HUES64 (cell line): Measurements from ENCODE around the gene TMX1.
"Not testable (repeated sequence)": the region's sequence is repeated elsewhere in the genome, so short reads cannot be mapped to it uniquely, and the experiment has no call there.

Experiments used
- H3K27ac ChIP-seq: 2 replicates; pipeline ENCODE4 v1.7.0; 2013; ENCODE audit warnings: low read depth, low read length, inconsistent platforms
- H3K27me3 ChIP-seq: 2 replicates; pipeline ENCODE4 v1.6.1; 2013; ENCODE audit warnings: mild to moderate bottlenecking, low read length; ENCODE audit not compliant: insufficient read depth
- H3K36me3 ChIP-seq: 2 replicates; pipeline ENCODE4 v1.6.1; 2013; ENCODE audit warnings: mild to moderate bottlenecking, low read length; ENCODE audit not compliant: insufficient read depth
- H3K4me1 ChIP-seq: 2 replicates; pipeline ENCODE4 v1.6.1; 2013; ENCODE audit warnings: mild to moderate bottlenecking, low read length, moderate library complexity; ENCODE audit not compliant: insufficient read depth
- H3K4me3 ChIP-seq: 2 replicates; pipeline ENCODE4 v1.5.1; 2013; ENCODE audit warnings: mild to moderate bottlenecking, low read length, moderate library complexity
- H3K9ac ChIP-seq: 2 replicates; pipeline ENCODE4 v1.6.1; 2013; ENCODE audit warnings: mild to moderate bottlenecking, low read depth, low read length
- H3K9me3 ChIP-seq: 2 replicates; pipeline ENCODE4 v1.6.1; 2013; ENCODE audit warnings: low read depth, low read length; ENCODE audit not compliant: insufficient read depth
- WGBS: fragments of 150-250, 120-280 bp; methylation state at CpG from one replicate; pipeline ENCODE4 v1.1.7; 2013; ENCODE audit warnings: missing lambda C conversion rate; 5-methylcytosine and 5-hydroxymethylcytosine counted together

The TMX1 gene

GRCh38 chr14:51216602-51217001 lies 23.4 kb upstream of the TMX1 start:
- WGBS, result 100% methylated on average over 1 of the region's 1 CpG
- H3K9ac ChIP-seq, result no peak overlapping the region
- 0 out of 2 replicates have a peak, but pooled peaks cover under 1% of the 10 kb centered on the region for H3K9me3 ChIP-seq
- H3K4me1 ChIP-seq, result no peaks in the 10 kb centered on the region
- no peaks in the 10 kb centered on the region for H3K27me3 ChIP-seq
- no peak overlapping the region for H3K27ac ChIP-seq
- no peaks in the 10 kb centered on the region for H3K36me3 ChIP-seq
- H3K4me3 ChIP-seq, result no peak overlapping the region

DNA sequence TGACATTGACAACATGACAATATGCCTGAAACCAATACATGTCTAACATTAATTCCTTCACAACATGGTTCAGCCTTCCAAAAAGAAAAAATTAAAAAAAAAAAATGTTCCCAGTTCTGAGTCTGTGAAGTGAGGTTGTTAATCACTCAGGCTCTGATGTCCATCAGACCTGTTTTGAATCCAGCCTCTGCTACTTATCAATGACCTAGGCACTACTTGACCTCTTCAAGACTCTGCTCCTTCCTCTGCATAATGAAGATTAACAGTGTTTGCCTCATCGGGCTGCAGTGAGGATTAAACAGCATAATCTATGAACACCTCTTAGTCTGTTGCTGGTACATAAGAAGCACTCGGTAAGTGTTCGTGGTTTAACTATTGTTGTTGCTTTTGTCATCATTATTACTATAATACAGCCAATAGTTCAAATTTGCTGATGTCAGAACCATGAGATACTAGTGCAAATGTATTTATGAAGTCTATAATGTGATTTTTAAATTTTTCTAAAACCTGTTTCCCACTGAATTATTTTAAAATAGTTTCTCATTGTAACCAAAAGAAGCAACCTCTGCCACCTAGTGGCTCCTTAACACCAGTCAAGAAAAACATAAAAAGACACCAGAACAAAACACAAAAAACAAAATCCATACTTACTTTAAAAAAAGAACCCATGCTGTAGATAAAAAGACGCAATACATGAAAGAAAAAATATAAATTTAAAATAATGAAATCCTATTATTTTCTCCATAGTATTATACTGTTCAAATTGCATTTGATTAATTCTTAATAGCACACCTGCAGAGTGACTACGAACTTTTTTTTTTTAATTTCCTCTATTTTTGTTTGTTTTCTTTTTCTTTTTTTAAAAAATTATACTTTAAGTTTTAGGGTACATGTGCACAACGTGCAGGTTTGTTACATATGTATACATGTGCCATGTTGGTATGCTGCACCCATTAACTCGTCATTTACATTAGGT lies 20.3 kb upstream of the TMX1 start:
- H3K4me3 ChIP-seq, result no peak overlapping the region
- no peak overlapping the region for H3K27ac ChIP-seq
- H3K27me3 ChIP-seq, result no peaks in the 10 kb centered on the region
- no peaks in the 10 kb centered on the region for H3K4me1 ChIP-seq
- no peaks in the 10 kb centered on the region for H3K36me3 ChIP-seq
- peaks cover 11% of the 10 kb centered on the region; the same call in 1 of the 2 replicates for H3K9me3 ChIP-seq
- 71% methylated on average over 1 of the region's 7 CpGs for WGBS
- no peak overlapping the region for H3K9ac ChIP-seq

DNA sequence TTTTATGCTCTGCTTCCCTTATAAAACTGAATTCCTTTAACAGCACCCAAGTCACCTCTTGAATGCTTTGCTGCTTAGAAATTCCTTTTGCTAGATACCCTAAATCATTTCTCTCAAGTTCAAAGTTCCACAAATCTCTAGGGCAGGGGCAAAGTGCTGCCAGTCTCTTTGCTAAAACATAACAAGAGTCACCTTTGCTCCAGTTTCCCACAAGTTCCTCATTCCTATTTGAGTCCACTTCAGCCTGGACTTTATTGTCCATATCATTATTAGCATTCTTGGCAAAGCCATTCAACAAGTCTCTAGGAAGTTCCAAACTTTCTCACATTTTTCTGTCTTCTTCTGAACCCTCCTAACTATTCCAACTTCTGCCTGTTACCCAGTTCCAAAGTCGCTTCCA lies 16.6 kb upstream of the TMX1 start:
- 94% methylated on average over 1 of the region's 1 CpG for WGBS
- H3K9ac ChIP-seq, H3K27me3 ChIP-seq, H3K27ac ChIP-seq, H3K36me3 ChIP-seq, H3K4me3 ChIP-seq, H3K4me1 ChIP-seq: not testable (repeated sequence)
- H3K9me3 ChIP-seq, result peaks cover 11% of the 10 kb centered on the region; the same call in 1 of the 2 replicates

DNA sequence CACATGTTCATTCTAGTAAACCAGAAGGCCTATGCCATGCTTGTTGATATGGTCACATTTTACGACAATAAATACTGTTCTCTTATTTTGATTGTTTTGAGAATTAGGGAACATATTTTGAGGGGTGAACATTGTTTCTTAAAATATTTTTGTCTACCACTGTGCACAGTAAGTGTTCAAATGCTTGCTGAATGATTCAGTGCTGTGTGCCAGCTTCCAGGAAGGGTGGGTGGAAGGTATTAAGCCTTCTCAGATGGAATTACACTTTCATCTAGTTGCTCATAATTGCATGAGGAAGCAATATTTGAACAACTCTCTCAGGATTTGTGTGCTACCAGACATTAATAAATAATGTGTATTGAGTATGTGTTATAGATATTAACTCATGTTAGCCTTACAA lies 15.5 kb upstream of the TMX1 start:
- 95% methylated on average over 1 of the region's 1 CpG for WGBS
- peaks cover 11% of the 10 kb centered on the region; the same call in 1 of the 2 replicates for H3K9me3 ChIP-seq
- H3K36me3 ChIP-seq, result no peaks in the 10 kb centered on the region
- H3K4me3 ChIP-seq, result no peak overlapping the region
- H3K4me1 ChIP-seq, result no peaks in the 10 kb centered on the region
- H3K9ac ChIP-seq, result no peak overlapping the region
- H3K27ac ChIP-seq, result no peak overlapping the region
- no peaks in the 10 kb centered on the region for H3K27me3 ChIP-seq

- Histone ChIP-seq H3K36me3 (no peaks in the 10 kb centered on the region), H3K9me3 (peaks cover 11% of the 10 kb centered on the region; the same call in 1 of the 2 replicates), H3K27me3 (no peaks in the 10 kb centered on the region), H3K9ac (no peak overlapping the region), H3K4me1 (no peaks in the 10 kb centered on the region), H3K27ac (no peak overlapping the region), H3K4me3 (no peak overlapping the region)
- WGBS, result 89% methylated on average over 2 of the region's 2 CpGs
These were observed 14.3 kb upstream of the TMX1 start for GRCh38 chr14:51225751-51226150.

GRCh38 chr14:51228391-51228790 lies 11.7 kb upstream of the TMX1 start:
- Histone ChIP-seq H3K27me3 (no peaks in the 10 kb centered on the region), H3K36me3 (no peaks in the 10 kb centered on the region), H3K9me3 (no peaks in the 10 kb centered on the region), H3K9ac (no peak overlapping the region), H3K4me3 (no peak overlapping the region), H3K27ac (no peak overlapping the region), H3K4me1 (no peaks in the 10 kb centered on the region)

DNA sequence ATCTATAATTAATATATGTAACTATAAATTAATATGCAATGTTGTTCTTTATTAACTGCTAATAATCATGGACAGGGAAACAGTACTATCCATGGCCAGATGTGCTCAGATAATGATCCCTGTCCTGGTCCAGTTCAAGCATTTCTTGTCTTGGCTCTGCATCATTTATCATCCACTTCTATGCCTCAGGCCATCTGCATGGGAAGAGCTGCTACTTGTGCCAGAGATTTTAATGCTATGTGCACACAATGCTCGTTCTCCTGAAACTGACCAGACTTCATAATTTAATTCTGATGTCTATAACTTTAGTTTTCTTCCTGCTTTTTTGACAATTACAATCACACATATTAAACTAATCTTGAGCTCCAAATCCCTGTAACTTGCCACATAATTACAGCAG lies 11.2 kb upstream of the TMX1 start:
- H3K4me1 ChIP-seq, result no peaks in the 10 kb centered on the region
- H3K27me3 ChIP-seq, result no peaks in the 10 kb centered on the region
- H3K9me3 ChIP-seq, result no peaks in the 10 kb centered on the region
- no peak overlapping the region for H3K27ac ChIP-seq
- no peak overlapping the region for H3K4me3 ChIP-seq
- no peak overlapping the region for H3K9ac ChIP-seq
- no peaks in the 10 kb centered on the region for H3K36me3 ChIP-seq
- 85% methylated on average over 1 of the region's 1 CpG for WGBS

GRCh38 chr14:51236314-51236713 lies 3.7 kb upstream of the TMX1 start:
- Histone ChIP-seq H3K9ac (no peak overlapping the region), H3K9me3 (no peaks in the 10 kb centered on the region), H3K36me3 (no peaks in the 10 kb centered on the region; the same call in 1 of the 2 replicates), H3K4me3 (no peak overlapping the region), H3K27me3 (no peaks in the 10 kb centered on the region), H3K4me1 (0 out of 2 replicates have a peak, but pooled peaks cover 2% of the 10 kb centered on the region), H3K27ac (no peak overlapping the region)

GRCh38 chr14:51240804-51241380 lies 845 bp downstream of the TMX1 start:
- peaks cover 22% of the 10 kb centered on the region for H3K36me3 ChIP-seq
- no peaks in the 10 kb centered on the region for H3K27me3 ChIP-seq
- H3K4me3 ChIP-seq, result peak overlapping the region; percentile 97
- peak overlapping the region; percentile 90 for H3K27ac ChIP-seq
- H3K4me1 ChIP-seq, result peaks cover 43% of the 10 kb centered on the region
- no peaks in the 10 kb centered on the region for H3K9me3 ChIP-seq
- peak overlapping the region; percentile 95 for H3K9ac ChIP-seq
- 8% methylated on average over 8 of the region's 10 CpGs for WGBS

DNA sequence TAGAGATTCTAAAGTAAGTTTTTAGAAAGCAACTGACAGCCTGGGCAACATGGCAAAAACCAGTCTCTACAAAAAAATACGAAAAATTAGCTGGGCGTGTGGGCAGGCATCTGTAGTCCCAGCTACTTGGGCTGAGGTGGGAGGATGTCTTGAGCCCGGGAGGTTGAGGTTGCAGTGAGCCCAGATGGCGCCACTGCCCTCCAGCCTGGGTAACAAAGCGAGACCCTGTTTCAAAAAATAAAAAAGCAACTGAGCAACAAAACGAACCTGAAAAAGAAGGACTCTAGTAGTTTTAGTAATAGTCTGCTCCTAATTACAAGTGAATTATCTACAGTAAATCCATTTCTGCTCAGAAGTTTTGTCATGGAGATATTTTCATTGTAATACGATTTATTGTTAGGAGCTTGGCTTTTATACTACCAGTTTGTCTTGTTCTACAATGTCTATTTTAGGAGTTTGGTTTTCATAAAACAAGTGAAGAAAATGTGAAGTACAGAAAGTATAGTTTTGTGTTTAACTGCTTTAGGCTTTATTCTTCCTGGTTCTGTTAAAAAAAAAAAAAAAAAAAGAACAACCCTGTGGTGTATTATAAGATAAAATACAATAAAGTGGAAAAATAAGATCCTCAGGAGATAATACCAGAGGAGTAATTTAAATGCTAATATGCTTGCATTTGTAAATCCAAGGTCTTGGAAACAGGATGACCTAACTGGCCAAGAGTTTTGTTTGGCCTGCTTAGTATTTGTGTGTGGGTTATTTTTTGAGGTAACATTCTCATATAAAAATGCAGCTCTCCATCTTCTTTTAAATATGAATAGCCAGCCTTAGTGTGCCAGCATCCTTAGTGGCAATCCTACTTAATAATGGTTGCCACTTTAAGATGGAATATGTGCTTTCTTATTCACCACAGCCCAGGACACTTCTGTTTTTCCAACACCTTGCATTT lies 2.8 kb downstream of the TMX1 start:
- peaks cover 41% of the 10 kb centered on the region for H3K36me3 ChIP-seq
- peak overlapping the region; percentile 89 for H3K27ac ChIP-seq
- H3K27me3 ChIP-seq, result no peaks in the 10 kb centered on the region
- peak overlapping the region; percentile 97 for H3K4me3 ChIP-seq
- peaks cover 49% of the 10 kb centered on the region for H3K4me1 ChIP-seq
- peak overlapping the region; percentile 64 for H3K9ac ChIP-seq
- WGBS, result 13% methylated on average over 7 of the region's 7 CpGs
- no peaks in the 10 kb centered on the region for H3K9me3 ChIP-seq
